ENCODE measurements around the gene GCK.

- no peak for TF ChIP-seq CTCF (IDR thresholded peaks at IDR 0.05)
- no peak for TF ChIP-seq POLR2A (IDR thresholded peaks at IDR 0.05)
- TF ChIP-seq POLR2AphosphoS5 (IDR thresholded peaks at IDR 0.05) = no peak
Observed at GRCh38 chr7:44235582-44236332, 46.5 kb upstream of the GCK start.
